Neural cell (in vitro differentiated cells): ENCODE results near the gene SARNP. TPM values are rescaled to one million over a fixed set of nuclear protein-coding genes. Genes with fewer than 3 reads are reported as not detected.

Experiments used
- H2AFZ ChIP-seq: fragments of 200-600, 300-800 bp; sonication (generic), shearing (Covaris generic); 2 replicates; pipeline ENCODE4 v1.6.0; 2014; ENCODE audit warnings: low read depth, mild to moderate bottlenecking, antibody characterized with exemption, low read length, moderate library complexity
- H3F3A ChIP-seq: fragments of 200-600 bp; shearing (Covaris generic); 2 replicates; pipeline ENCODE4 v1.6.1; 2016; ENCODE audit warnings: mild to moderate bottlenecking, moderate library complexity, mixed read lengths, antibody characterized with exemption, low read length; ENCODE audit not compliant: insufficient read depth, poor library complexity, severe bottlenecking
- H3K27ac ChIP-seq: fragments of 200-600, 300-800 bp; sonication (generic), shearing (Covaris generic); 2 replicates; pipeline ENCODE4 v1.5.1; 2014; ENCODE audit warnings: mild to moderate bottlenecking, low read length, moderate library complexity
- H3K27me3 ChIP-seq: fragments of 300-800, 200-600 bp; sonication (generic), shearing (Covaris generic); 2 replicates; pipeline ENCODE4 v1.6.0; 2014; ENCODE audit warnings: mild to moderate bottlenecking, low read depth, low read length, moderate library complexity; ENCODE audit not compliant: insufficient read depth
- H3K36me3 ChIP-seq: fragments of 300-800, 200-600 bp; sonication (generic), shearing (Covaris generic); 2 replicates; pipeline ENCODE4 v1.5.1; 2014; ENCODE audit warnings: mild to moderate bottlenecking, antibody characterized with exemption, low read length, moderate library complexity; ENCODE audit not compliant: insufficient read depth
- H3K4me2 ChIP-seq: fragments of 300-800, 200-600 bp; sonication (generic), shearing (Covaris generic); 2 replicates; pipeline ENCODE4 v1.6.0; 2014; ENCODE audit warnings: mild to moderate bottlenecking, low read length
- H3K4me3 ChIP-seq: fragments of 300-800, 200-600 bp; sonication (generic), shearing (Covaris generic); 2 replicates; pipeline ENCODE4 v1.5.1; 2014; ENCODE audit warnings: mild to moderate bottlenecking, low read length, moderate library complexity
- H3K79me2 ChIP-seq: fragments of 200-600 bp; shearing (Covaris generic); replicated peaks from 2 replicates; pipeline ENCODE4 v1.6.0; 2014; ENCODE audit warnings: mild to moderate bottlenecking, low read length, moderate library complexity; ENCODE audit not compliant: insufficient read depth
- H3K9ac ChIP-seq: fragments of 300-800, 200-600 bp; sonication (generic), shearing (Covaris generic); 2 replicates; pipeline ENCODE4 v1.6.1; 2016; ENCODE audit warnings: mild to moderate bottlenecking, low read length, mixed read lengths
- H3K9me2 ChIP-seq: fragments of 200-600 bp; shearing (Covaris generic); 2 replicates; pipeline ENCODE4 v1.6.1; 2016; ENCODE audit warnings: mild to moderate bottlenecking, low read length, mixed read lengths; ENCODE audit not compliant: insufficient read depth
- H3K9me3 ChIP-seq: fragments of 200-600, 300-800 bp; sonication (generic), shearing (Covaris generic); 2 replicates; pipeline ENCODE4 v1.6.1; 2016; ENCODE audit warnings: mild to moderate bottlenecking, mixed run types, low read length, moderate library complexity, mixed read lengths
- H4K20me1 ChIP-seq: fragments of 200-600 bp; shearing (Covaris generic); 2 replicates; pipeline ENCODE4 v1.6.1; 2016; ENCODE audit warnings: mild to moderate bottlenecking, mixed run types; ENCODE audit not compliant: insufficient read depth
- CTCF ChIP-seq: fragments of 450-650 bp; IDR thresholded peaks from 2 replicates; pipeline ENCODE4 v1.5.1; 2014; ENCODE audit warnings: antibody characterized with exemption, mild to moderate bottlenecking, moderate library complexity; ENCODE audit not compliant: poor library complexity, severe bottlenecking
- EP300 ChIP-seq: fragments of 450-650 bp; conservative IDR thresholded peaks from 2 replicates; pipeline ENCODE4 v1.6.1; 2014; ENCODE audit warnings: antibody characterized with exemption, mild to moderate bottlenecking, moderate library complexity; ENCODE audit not compliant: poor library complexity, severe bottlenecking
- EZH2 ChIP-seq: fragments of 200-600, 300-800 bp; shearing (Covaris generic), sonication (generic); IDR thresholded peaks from 2 replicates; pipeline ENCODE4 v1.6.1; 2014; ENCODE audit warnings: antibody characterized with exemption, low read length, borderline replicate concordance, mild to moderate bottlenecking; ENCODE audit not compliant: insufficient read depth, poor library complexity, severe bottlenecking
- MXI1 ChIP-seq: fragments of 450-650 bp; conservative IDR thresholded peaks from 2 replicates; pipeline ENCODE4 v1.6.1; 2014; ENCODE audit warnings: antibody characterized with exemption, mild to moderate bottlenecking; ENCODE audit not compliant: poor library complexity, severe bottlenecking
- POLR2AphosphoS5 ChIP-seq: IDR thresholded peaks from 2 replicates; pipeline ENCODE4 v1.6.1; 2012
- RAD21 ChIP-seq: fragments of 450-650 bp; conservative IDR thresholded peaks from 2 replicates; pipeline ENCODE4 v1.6.1; 2014; ENCODE audit warnings: antibody characterized with exemption, mild to moderate bottlenecking, moderate library complexity
- REST ChIP-seq: IDR thresholded peaks from 2 replicates; pipeline ENCODE4 v1.6.1; 2012; ENCODE audit warnings: borderline replicate concordance
- SMC3 ChIP-seq: fragments of 450-650 bp; conservative IDR thresholded peaks from 2 replicates; pipeline ENCODE4 v1.6.1; 2014; ENCODE audit warnings: antibody characterized with exemption, mild to moderate bottlenecking, moderate library complexity; ENCODE audit not compliant: poor library complexity
- TAF1 ChIP-seq: IDR thresholded peaks from 2 replicates; pipeline ENCODE4 v1.6.1; 2012; ENCODE audit warnings: low read depth
- polyA plus RNA-seq: library from polyadenylated mRNA; depleted of rRNA; stranded (reverse); fragments of >200 nt; gene quantifications from 2 replicates; pipeline ENCODE4 v1.2.3, GENCODE V29; 2014

The SARNP gene
- polyA plus RNA-seq, 1 donor from 2014 or later: 332 TPM

- Histone ChIP-seq H3K79me2 (peaks cover 24% of the 10 kb centered on the region), H3K4me2 (peak overlapping the region; percentile 83), H3F3A (no peaks in the 10 kb centered on the region), H3K27ac (peak overlapping the region; percentile 100), H3K36me3 (no peaks in the 10 kb centered on the region), H2AFZ (peak overlapping the region; percentile 79), H3K9me2 (no peaks in the 10 kb centered on the region), H4K20me1 (no peaks in the 10 kb centered on the region), H3K9ac (peak overlapping the region; percentile 97), H3K4me3 (peak overlapping the region; percentile 91), H3K27me3 (no peaks in the 10 kb centered on the region), H3K9me3 (no peaks in the 10 kb centered on the region)
- TF ChIP-seq TAF1 (no peak), EP300 (no peak), SMC3 (peak; percentile 45), MXI1 (peak; percentile 33), CTCF (peak; percentile 62), RAD21 (peak; percentile 64), EZH2 (no peak), POLR2AphosphoS5 (peak; percentile 97), REST (peak; percentile 93)
Observed at GRCh38 chr12:55729819-55730818, 87.4 kb downstream of the SARNP start.

- Histone ChIP-seq H3F3A (no peaks in the 10 kb centered on the region), H3K27ac (peak within 1 kb of the TSS; percentile 100), H3K36me3 (peaks cover 3% of the 10 kb centered on the region), H2AFZ (peak within 1 kb of the TSS; percentile 79), H3K79me2 (peaks cover 24% of the 10 kb centered on the region), H3K4me3 (peak within 1 kb of the TSS; percentile 91), H3K4me2 (peak within 1 kb of the TSS; percentile 90), H3K9ac (peak within 1 kb of the TSS; percentile 97), H3K27me3 (no peaks in the 10 kb centered on the region), H3K9me3 (no peaks in the 10 kb centered on the region), H3K9me2 (no peaks in the 10 kb centered on the region), H4K20me1 (no peaks in the 10 kb centered on the region)
- TF ChIP-seq REST (no peak), CTCF (no peak), POLR2AphosphoS5 (no peak), MXI1 (peak; percentile 58), EZH2 (no peak), EP300 (peak; percentile 69), RAD21 (no peak), TAF1 (peak; percentile 80), SMC3 (no peak)
Observed at GRCh38 chr12:55728939-55729818, 88.3 kb downstream of the SARNP start, which contains the start of gene CD63. Gene CD63 (minus strand): TSS chr12:55729009. CDS start chr12:55728341, 668 bp downstream.
